ENCODE measurements around the gene TENM4. TPM values are rescaled to one million over a fixed set of nuclear protein-coding genes. Genes with fewer than 3 reads are reported as not detected.

TENM4 gene
- polyA plus RNA-seq, 3 donors, result 0.31 to 1.7 TPM; not detected in 1

- H3K27me3 ChIP-seq (ENCODE audit: control insufficient read depth in 2 of 2, insufficient read depth in 2 of 2, low read length in 2 of 2), result peaks cover 62 to 92% of the 10 kb centered on the region in 2 donors
- no peaks in the 10 kb centered on the region for H3K9me3 ChIP-seq (replicated peaks in 1 of 2; ENCODE audit: control insufficient read depth in 1 of 2, insufficient read depth in 1 of 2, low read length in 2 of 2)
- H3K9ac ChIP-seq (ENCODE audit: insufficient read depth, low read length, poor library complexity, severe bottlenecking), result no peak overlapping the region
- Mint-ChIP-seq H3K27ac (no peak overlapping the region), H3K4me1 (no peaks in the 10 kb centered on the region), H3K4me3 (peak overlapping the region in 1 of 2 donors; percentile 17), H3K36me3 (no peaks in the 10 kb centered on the region), H3K27me3 (ENCODE audit: low read depth in 3 of 3) (peaks cover 70 to 82% (median 70%) of the 10 kb centered on the region in 3 donors), H3K9me3 (peaks cover 0 to 3% (median 0%) of the 10 kb centered on the region in 7 donors)
- TF ChIP-seq, protein P1, sequence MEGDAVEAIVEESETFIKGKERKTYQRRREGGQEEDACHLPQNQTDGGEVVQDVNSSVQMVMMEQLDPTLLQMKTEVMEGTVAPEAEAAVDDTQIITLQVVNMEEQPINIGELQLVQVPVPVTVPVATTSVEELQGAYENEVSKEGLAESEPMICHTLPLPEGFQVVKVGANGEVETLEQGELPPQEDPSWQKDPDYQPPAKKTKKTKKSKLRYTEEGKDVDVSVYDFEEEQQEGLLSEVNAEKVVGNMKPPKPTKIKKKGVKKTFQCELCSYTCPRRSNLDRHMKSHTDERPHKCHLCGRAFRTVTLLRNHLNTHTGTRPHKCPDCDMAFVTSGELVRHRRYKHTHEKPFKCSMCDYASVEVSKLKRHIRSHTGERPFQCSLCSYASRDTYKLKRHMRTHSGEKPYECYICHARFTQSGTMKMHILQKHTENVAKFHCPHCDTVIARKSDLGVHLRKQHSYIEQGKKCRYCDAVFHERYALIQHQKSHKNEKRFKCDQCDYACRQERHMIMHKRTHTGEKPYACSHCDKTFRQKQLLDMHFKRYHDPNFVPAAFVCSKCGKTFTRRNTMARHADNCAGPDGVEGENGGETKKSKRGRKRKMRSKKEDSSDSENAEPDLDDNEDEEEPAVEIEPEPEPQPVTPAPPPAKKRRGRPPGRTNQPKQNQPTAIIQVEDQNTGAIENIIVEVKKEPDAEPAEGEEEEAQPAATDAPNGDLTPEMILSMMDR (IDR thresholded peaks at IDR 0.05), result no peak
- no peaks in the 10 kb centered on the region for H3K4me1 ChIP-seq (ENCODE audit: control insufficient read depth in 1 of 2, insufficient read depth in 2 of 2, low read length in 2 of 2)
- H3K27ac ChIP-seq (ENCODE audit: low read depth in 1 of 2, low read length in 2 of 2), result no peak overlapping the region
- no peak overlapping the region for H2AFZ ChIP-seq (ENCODE audit: insufficient read depth, low read depth, low read length, poor library complexity, severe bottlenecking)
- no peak overlapping the region for H3K4me3 ChIP-seq (replicated peaks in 1 of 3; ENCODE audit: low read depth in 2 of 3, low read length in 3 of 3)
- no peaks in the 10 kb centered on the region for H4K20me1 ChIP-seq (ENCODE audit: insufficient read depth, low read length)
- H3K4me2 ChIP-seq (replicated peaks; ENCODE audit: extremely low read depth, low read length, poor library complexity, severe bottlenecking), result no peak overlapping the region
- DNase-seq, result no peak
- intact Hi-C loops (cut with micrococcal nuclease), result no loop called here
- H3K36me3 ChIP-seq (replicated peaks in 1 of 2; ENCODE audit: control insufficient read depth in 1 of 2, insufficient read depth in 2 of 2, low read length in 2 of 2), result no peaks in the 10 kb centered on the region
- H3K79me2 ChIP-seq (ENCODE audit: insufficient read depth, low read length), result no peaks in the 10 kb centered on the region
- WGBS (ENCODE audit: insufficient coverage), result no CpG with 5 or more reads among the region's 3 CpGs
Observed at GRCh38 chr11:79018371-79018849, 422.4 kb downstream of the TENM4 start.

DNA sequence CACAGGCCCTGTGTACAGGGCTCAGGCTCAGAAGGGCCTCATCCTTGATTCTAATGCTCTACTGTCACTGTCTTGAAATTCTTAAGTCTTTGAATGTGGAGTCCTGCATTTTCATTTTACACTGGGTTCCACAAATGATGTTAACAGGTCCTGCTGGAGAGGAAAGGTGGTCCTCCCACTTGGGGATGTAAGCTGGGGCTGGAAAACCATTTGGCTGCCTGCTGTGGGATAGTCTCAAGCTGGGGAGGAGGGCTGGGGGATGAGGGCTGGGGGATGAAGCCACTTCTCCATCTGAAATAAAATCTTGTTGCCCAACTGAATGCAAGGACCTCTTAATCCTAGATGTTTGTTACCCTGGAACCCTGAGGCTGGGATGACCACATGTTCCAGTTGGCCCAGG lies 423.0 kb downstream of the TENM4 start:
- Histone ChIP-seq H3K27ac (ENCODE audit: low read depth in 1 of 2, low read length in 2 of 2) (no peak overlapping the region), H3K36me3 (replicated peaks in 1 of 2; ENCODE audit: control insufficient read depth in 1 of 2, insufficient read depth in 2 of 2, low read length in 2 of 2) (no peaks in the 10 kb centered on the region), H3K4me2 (replicated peaks; ENCODE audit: extremely low read depth, low read length, poor library complexity, severe bottlenecking) (no peak overlapping the region), H3K27me3 (ENCODE audit: control insufficient read depth in 2 of 2, insufficient read depth in 2 of 2, low read length in 2 of 2) (peaks cover 58 to 95% of the 10 kb centered on the region in 2 donors), H2AFZ (ENCODE audit: insufficient read depth, low read depth, low read length, poor library complexity, severe bottlenecking) (no peak overlapping the region), H3K79me2 (ENCODE audit: insufficient read depth, low read length) (no peaks in the 10 kb centered on the region), H3K9ac (ENCODE audit: insufficient read depth, low read length, poor library complexity, severe bottlenecking) (no peak overlapping the region), H3K4me1 (ENCODE audit: control insufficient read depth in 1 of 2, insufficient read depth in 2 of 2, low read length in 2 of 2) (no peaks in the 10 kb centered on the region), H3K4me3 (replicated peaks in 1 of 3; ENCODE audit: low read depth in 2 of 3, low read length in 3 of 3) (no peak overlapping the region), H4K20me1 (ENCODE audit: insufficient read depth, low read length) (no peaks in the 10 kb centered on the region), H3K9me3 (replicated peaks in 1 of 2; ENCODE audit: control insufficient read depth in 1 of 2, insufficient read depth in 1 of 2, low read length in 2 of 2) (no peaks in the 10 kb centered on the region)
- intact Hi-C loops (cut with micrococcal nuclease), result no loop called here
- Mint-ChIP-seq H3K4me1 (no peaks in the 10 kb centered on the region), H3K27ac (peak overlapping the region in 1 of 7 donors; percentile 28), H3K36me3 (no peaks in the 10 kb centered on the region), H3K4me3 (no peak overlapping the region), H3K9me3 (peaks cover 0 to 3% (median 0%) of the 10 kb centered on the region in 7 donors), H3K27me3 (ENCODE audit: low read depth in 3 of 3) (peaks cover 65 to 81% (median 67%) of the 10 kb centered on the region in 3 donors)
- TF ChIP-seq, protein P1 (IDR thresholded peaks at IDR 0.05), result no peak
- DNase-seq, result no peak

Measured in CD14-positive monocyte (primary cell).